Tibial nerve (tissue), 4 donors: ENCODE results near the gene DRC1. TPM values are rescaled to one million over a fixed set of nuclear protein-coding genes. Genes with fewer than 3 reads are reported as not detected.

Experiments used
- DNase-seq, 2 donors: peaks; one replicate each; pipeline ENCODE4 v3.0.0-alpha.2; 2019; ENCODE audit warnings: low spot score in 2 of 2
- H3K27ac ChIP-seq, 4 donors: fragments of 200-600 bp; sonication (generic) in 3 of 4; one replicate each; pipeline ENCODE4 v1.5.1; 2017 to 2019; ENCODE audit warnings: mild to moderate bottlenecking in 1 of 4
- H3K27me3 ChIP-seq, 2 donors: fragments of 200-600 bp; sonication (generic) in 1 of 2; one replicate each; pipeline versions ENCODE4 v1.5.1 to v1.6.0; 2017 to 2019
- H3K36me3 ChIP-seq, 3 donors: fragments of 200-600 bp; sonication (generic); one replicate each; pipeline ENCODE4 v1.5.1; 2018 to 2019
- H3K4me1 ChIP-seq, 4 donors: fragments of 200-600 bp; sonication (generic) in 3 of 4; one replicate each; pipeline ENCODE4 v1.5.1; 2017 to 2019
- H3K4me3 ChIP-seq, 4 donors: fragments of 200-600 bp; sonication (generic) in 3 of 4; one replicate each; pipeline ENCODE4 v1.5.1; 2017 to 2019; ENCODE audit warnings: mild to moderate bottlenecking in 1 of 4, moderate library complexity in 1 of 4
- H3K9me3 ChIP-seq, 4 donors: fragments of 200-600 bp; sonication (generic) in 3 of 4; one replicate each; pipeline ENCODE4 v1.5.1; 2017 to 2019
- CTCF ChIP-seq, 5 experiments: fragments of 200-600 bp in 3 of 5; fragments of 450-650 bp in 2 of 5; sonication (generic) in 3 of 5; IDR thresholded peaks; one replicate each; pipeline ENCODE4 v1.5.1; 2016 to 2019; ENCODE audit warnings: antibody characterized with exemption in 5 of 5, mild to moderate bottlenecking in 3 of 5, moderate library complexity in 2 of 5
- EP300 ChIP-seq, 2 donors: sonication (generic); formaldehyde crosslinking; IDR thresholded peaks; one replicate each; pipeline ENCODE4 v1.6.1; 2017; ENCODE audit warnings: antibody characterized with exemption in 2 of 2, mild to moderate bottlenecking in 1 of 2
- POLR2A ChIP-seq, 2 donors: fragments of 450-650 bp; IDR thresholded peaks; one replicate each; pipeline ENCODE4 v1.6.1; 2017; ENCODE audit warnings: antibody characterized with exemption in 2 of 2, mild to moderate bottlenecking in 2 of 2, moderate library complexity in 2 of 2
- WGBS, 2 donors: methylation state at CpG; one replicate each; pipeline ENCODE4 v1.1.5; 2018; 5-methylcytosine and 5-hydroxymethylcytosine counted together
- total RNA-seq, 4 donors: library from RNA; depleted of rRNA; stranded (reverse); fragments of >200 nt; gene quantifications; one replicate each; pipeline ENCODE4 v1.1.0, GENCODE V29; 2016

Gene DRC1
- total RNA-seq, 4 donors from 2014 or later = 0.22 to 5.7 (median 1.7) TPM

GRCh38 chr2:26410764-26411243 is 9.1 kb downstream of the DRC1 start:
- DNase-seq = no peak
- Histone ChIP-seq H3K27ac (no peak overlapping the region), H3K4me1 (no peaks in the 10 kb centered on the region), H3K4me3 (no peak overlapping the region), H3K9me3 (no peaks in the 10 kb centered on the region), H3K36me3 (no peaks in the 10 kb centered on the region), H3K27me3 (peaks cover 0 to 7% of the 10 kb centered on the region in 2 donors)
- 87 to 90% methylated on average over 2 of the region's 2 CpGs for WGBS, 2 donors
- no peak for TF ChIP-seq CTCF (IDR thresholded peaks at IDR 0.05)
- no peak for TF ChIP-seq POLR2A (IDR thresholded peaks at IDR 0.05)
- TF ChIP-seq EP300 (IDR thresholded peaks at IDR 0.05) = no peak

- H3K27ac ChIP-seq = no peak overlapping the region
- H3K36me3 ChIP-seq = no peaks in the 10 kb centered on the region
- no peak for TF ChIP-seq EP300 (IDR thresholded peaks at IDR 0.05)
- no peak for TF ChIP-seq POLR2A (IDR thresholded peaks at IDR 0.05)
- TF ChIP-seq CTCF (IDR thresholded peaks at IDR 0.05) = no peak
- DNase-seq = no peak
- H3K4me3 ChIP-seq = no peak overlapping the region
- no peaks in the 10 kb centered on the region for H3K4me1 ChIP-seq
- 91 to 93% methylated on average over 6 of the region's 6 CpGs for WGBS, 2 donors
- no peaks in the 10 kb centered on the region for H3K9me3 ChIP-seq
- peaks cover 0 to 7% of the 10 kb centered on the region in 2 donors for H3K27me3 ChIP-seq
Observed at GRCh38 chr2:26411419-26411818, 9.7 kb downstream of the DRC1 start.

- Histone ChIP-seq H3K27ac (no peak overlapping the region), H3K4me3 (peak overlapping the region in 2 of 4 donors; percentile 12 to 21), H3K9me3 (no peaks in the 10 kb centered on the region), H3K36me3 (no peaks in the 10 kb centered on the region), H3K27me3 (peaks cover 0 to 7% of the 10 kb centered on the region in 2 donors), H3K4me1 (no peaks in the 10 kb centered on the region)
- 70 to 85% methylated on average over 10 of the region's 10 CpGs for WGBS, 2 donors
- no peak for DNase-seq
- TF ChIP-seq CTCF (IDR thresholded peaks at IDR 0.05) (no peak), EP300 (IDR thresholded peaks at IDR 0.05) (no peak), POLR2A (IDR thresholded peaks at IDR 0.05) (no peak)
Observed at GRCh38 chr2:26412091-26412673, 10.5 kb downstream of the DRC1 start.

GRCh38 chr2:26414311-26414710 is 12.6 kb downstream of the DRC1 start:
- Histone ChIP-seq H3K27me3 (no peaks in the 10 kb centered on the region), H3K4me3 (no peak overlapping the region), H3K9me3 (no peaks in the 10 kb centered on the region), H3K27ac (no peak overlapping the region), H3K4me1 (no peaks in the 10 kb centered on the region), H3K36me3 (no peaks in the 10 kb centered on the region)
- TF ChIP-seq POLR2A (IDR thresholded peaks at IDR 0.05) (no peak), EP300 (IDR thresholded peaks at IDR 0.05) (no peak), CTCF (IDR thresholded peaks at IDR 0.05) (no peak)
- DNase-seq = no peak
- WGBS, 2 donors = 87 to 91% methylated on average over 3 of the region's 3 CpGs

GRCh38 chr2:26421961-26422360 is 20.2 kb downstream of the DRC1 start:
- Histone ChIP-seq H3K27ac (no peak overlapping the region), H3K4me1 (peaks cover 0 to 7% (median 0%) of the 10 kb centered on the region in 4 donors), H3K27me3 (no peaks in the 10 kb centered on the region), H3K9me3 (no peaks in the 10 kb centered on the region), H3K36me3 (no peaks in the 10 kb centered on the region), H3K4me3 (no peak overlapping the region)
- 86 to 89% methylated on average over 5 of the region's 5 CpGs for whole genome bisulfite sequencing, 2 donors
- no peak for TF ChIP-seq EP300 (IDR thresholded peaks at IDR 0.05)
- no peak for TF ChIP-seq POLR2A (IDR thresholded peaks at IDR 0.05)
- TF ChIP-seq CTCF (IDR thresholded peaks at IDR 0.05) = no peak
- no peak for DNase-seq
